Pulmonary artery endothelial cell (primary cell): ENCODE measurements around the gene RASSF3. TPM values are rescaled to one million over a fixed set of nuclear protein-coding genes. Genes with fewer than 3 reads are reported as not detected.
"Not testable (repeated sequence)": the region's sequence is repeated elsewhere in the genome, so short reads cannot be mapped to it uniquely, and the experiment has no call there.

Experiments used
- DNase-seq: peaks from one replicate; pipeline ENCODE4 v3.0.0-alpha.2; 2011; ENCODE audit warnings: low read depth, low spot score
- total RNA-seq: library from RNA; depleted of rRNA; stranded (reverse); fragments of >200 nt; gene quantifications from 2 replicates; pipeline ENCODE4 v1.2.3, GENCODE V29; 2014

RASSF3 gene, protein sequence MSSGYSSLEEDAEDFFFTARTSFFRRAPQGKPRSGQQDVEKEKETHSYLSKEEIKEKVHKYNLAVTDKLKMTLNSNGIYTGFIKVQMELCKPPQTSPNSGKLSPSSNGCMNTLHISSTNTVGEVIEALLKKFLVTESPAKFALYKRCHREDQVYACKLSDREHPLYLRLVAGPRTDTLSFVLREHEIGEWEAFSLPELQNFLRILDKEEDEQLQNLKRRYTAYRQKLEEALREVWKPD
- total RNA-seq: 45.2 and 59.0 TPM in 2 replicates

DNA sequence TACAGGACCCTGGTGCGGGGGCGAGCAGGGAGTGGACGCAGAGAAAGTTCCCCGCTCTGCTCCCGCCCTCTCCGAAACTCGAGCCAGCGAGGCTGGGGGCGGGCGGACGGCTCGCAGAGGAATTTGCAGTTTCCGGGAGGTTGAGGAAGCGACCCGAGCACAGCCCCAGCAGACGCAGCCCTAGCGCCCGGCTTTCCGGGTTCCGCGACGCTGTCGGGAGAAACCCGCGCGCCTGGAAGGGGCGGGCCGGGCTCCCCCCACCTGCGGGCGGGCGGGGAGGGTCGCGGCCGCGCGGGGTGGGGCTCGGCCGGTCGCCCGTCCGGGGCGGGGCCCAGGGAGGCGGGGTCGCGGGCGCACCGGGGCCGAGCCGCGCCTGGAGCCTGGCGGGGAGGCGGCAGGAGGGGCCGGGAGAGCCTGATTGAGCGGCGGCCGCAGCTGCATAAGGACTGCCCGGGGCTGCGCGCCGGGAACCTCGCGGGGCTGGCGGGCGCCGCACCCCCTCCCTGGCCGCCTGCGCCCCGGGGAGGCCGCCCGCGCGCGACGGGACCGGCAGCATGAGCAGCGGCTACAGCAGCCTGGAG is at the start of gene RASSF3:
Gene RASSF3, plus strand, starts transcription at position 417 of the 581 bp plus-strand sequence. Its CDS starts 138 bp downstream, at position 555.
- DNase-seq: no peak

DNA sequence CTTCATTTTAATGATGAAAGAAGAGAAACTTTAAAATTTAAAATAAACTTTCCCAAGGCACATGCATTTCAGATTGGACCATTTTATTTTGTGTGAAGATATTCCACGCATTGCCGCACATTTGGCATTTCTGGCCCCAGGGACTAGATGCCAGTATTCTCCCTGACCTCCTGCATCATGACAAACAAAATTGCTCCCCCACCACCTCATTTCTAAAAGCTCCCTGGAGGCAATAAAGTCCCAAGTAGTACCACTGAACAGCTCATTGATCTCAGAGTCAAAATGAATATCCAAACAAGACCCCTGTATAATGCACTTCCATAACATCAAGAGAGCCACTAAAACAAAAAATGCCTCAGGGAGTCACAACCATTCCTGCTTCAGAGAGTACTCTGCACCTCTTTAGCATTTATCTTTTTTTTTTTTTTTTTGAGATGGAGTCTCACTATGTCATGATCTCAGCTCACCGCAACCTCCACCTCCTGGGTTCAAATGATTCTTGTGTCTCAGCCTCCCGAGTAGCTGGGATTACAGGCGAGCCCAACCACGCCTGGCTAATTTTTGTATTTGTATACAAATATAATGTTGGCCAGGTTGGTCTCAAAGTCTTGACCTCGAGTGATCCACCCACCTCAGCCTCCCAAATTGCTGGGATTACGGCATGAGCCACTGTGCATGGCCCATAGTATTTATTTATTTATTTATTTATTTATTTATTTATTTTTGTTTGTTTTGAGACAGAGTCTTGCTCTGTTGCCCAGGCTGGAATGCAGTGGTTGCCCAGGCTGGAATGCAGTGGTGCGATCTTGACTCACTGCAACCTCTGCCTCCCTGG is 48.8 kb upstream of the RASSF3 start:
- no peak for DNase-seq

DNA sequence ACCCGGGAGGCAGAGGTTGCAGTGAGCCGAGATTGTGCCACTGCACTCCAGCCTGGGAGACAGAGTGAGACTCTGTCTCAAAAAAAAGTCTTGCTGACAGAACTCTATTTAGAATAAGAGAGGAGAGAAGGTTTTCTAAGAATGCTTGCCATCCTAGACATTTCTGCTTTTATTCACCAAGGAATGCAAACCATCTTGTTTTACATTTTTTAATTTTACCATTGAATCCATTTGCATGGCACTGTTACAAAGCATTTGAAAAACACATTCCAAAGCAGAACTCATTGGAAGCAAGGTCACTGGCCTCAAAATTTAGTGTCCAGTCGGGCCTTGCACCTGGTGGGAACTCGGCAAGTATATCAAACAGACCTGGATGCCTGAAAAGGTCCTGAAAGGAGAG is 44.2 kb upstream of the RASSF3 start:
- DNase-seq: no peak

DNA sequence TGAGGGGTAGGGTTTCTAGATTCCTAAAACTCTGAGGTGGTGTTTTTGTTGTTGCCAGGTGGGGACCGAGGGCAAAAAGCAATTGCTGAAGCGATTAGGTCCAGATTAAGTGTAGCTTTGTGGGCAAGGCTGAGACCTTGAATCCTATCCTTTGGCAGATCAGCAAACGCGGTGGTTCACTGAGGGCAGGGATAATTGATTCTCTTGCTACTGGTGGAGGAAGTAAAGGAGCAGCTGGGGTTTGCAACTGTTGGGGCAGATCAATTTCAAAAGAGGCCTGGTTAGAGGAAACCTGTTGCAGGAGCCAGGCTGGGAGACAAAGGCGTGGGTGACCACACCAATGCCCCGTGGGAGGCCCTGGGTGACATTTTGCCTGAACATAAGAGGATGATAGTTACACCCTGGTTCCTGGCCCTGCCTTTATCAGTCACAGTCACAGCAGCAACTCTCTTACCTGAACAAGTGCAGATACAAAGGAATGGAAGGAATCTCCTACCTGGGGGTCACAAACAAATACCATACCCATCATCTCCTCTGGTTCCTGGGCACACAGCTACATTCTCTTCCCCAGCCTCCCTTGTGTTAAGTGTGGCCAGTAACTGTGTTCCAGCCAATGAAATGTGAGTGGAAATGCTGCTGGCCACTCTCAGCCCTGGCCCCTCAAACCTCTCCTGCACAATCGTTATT is 43.3 kb upstream of the RASSF3 start:
- DNase-seq: no peak

DNA sequence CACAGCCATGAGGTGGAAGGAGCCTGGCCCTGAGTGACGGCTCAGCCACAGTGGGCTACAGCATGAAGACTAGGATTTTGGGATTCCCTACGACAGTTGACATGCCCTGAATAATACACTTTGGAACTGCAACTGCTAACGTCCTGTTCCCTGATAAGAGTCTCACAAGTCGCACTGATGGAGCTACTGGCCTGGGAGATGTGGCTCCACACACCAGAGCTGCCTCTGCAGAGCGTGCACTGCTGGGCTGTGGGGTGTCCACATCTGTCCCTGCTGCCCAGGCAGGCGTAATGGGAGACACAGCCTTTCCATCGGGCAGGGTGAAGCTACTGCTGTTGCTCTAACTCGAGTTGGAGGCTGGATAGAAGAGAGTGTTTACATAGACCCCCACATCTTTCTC is 42.7 kb upstream of the RASSF3 start:
- no peak for DNase-seq

DNA sequence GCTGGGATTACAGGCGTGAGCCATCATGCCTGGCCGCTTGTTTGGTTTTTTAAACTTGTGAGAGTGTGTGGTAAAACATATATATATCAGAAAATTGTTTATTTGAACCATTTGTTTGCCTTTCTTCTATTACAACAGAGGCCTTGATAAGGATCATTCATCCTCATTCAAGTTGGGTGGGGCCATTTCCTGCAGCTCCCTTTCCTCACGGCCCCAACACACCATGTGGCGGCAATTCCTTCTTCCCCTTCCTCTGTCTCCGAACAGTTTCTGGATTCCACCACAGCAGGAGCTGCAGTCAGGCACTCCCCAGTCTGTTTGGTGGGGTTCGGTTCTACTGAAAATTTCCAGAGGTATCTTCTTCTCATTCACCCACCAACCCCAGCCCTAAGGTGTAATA is 42.0 kb upstream of the RASSF3 start:
- DNase-seq: no peak

DNA sequence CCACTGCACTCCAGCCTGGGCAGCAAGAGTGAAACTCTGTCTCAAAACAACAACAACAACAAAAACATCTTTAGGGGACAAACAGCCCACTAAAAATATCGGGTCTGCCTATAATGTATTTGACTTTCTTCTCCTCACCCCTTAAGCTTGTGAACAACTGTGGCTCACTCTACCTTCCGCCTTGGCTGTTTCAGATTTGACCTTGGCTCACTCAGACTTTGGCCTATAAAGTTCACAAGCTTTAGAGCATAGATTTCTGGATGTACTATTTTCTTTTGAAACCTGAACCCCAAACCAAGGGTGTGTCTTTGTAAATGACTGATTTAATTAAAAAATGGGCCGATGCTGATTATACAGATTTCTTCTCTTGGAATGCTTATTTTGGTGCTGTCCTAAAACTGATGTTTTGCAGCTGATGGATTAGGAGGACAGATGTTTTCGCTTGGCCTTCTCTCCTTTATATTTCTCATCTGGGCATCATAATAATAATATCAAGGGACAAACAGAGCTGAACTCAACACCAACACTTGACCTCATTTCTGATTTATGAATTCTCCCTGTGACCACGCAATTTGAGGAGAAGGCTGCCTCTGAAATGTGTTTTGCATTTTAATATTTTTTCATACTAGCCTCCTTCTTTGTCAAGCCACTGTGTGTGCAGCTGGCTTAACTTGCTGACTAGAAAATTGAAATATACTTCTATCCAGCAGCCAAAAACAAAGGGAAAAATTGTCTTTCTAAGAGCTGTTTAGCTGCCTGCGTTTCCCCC is 40.2 kb upstream of the RASSF3 start:
- no peak for DNase-seq

DNA sequence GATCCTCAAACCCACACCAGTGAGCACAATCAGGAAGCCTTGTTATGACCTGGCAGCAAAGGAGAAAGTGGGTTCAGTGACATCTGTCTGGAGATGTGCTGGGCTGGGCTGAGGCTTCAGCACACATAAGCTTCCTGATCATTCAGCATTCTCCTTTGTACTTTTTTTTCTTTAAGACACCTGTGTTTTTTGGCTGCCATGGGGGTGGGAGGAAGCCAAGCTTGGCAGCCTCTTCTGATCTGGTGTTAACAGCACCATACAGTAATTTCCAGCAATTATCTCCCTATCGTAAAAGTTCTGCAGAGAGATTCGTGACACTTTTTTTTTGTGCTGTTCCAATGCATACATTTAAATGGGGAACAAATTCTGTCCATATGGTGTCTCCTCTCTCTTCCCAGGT is 38.9 kb upstream of the RASSF3 start:
- DNase-seq: no peak

DNA sequence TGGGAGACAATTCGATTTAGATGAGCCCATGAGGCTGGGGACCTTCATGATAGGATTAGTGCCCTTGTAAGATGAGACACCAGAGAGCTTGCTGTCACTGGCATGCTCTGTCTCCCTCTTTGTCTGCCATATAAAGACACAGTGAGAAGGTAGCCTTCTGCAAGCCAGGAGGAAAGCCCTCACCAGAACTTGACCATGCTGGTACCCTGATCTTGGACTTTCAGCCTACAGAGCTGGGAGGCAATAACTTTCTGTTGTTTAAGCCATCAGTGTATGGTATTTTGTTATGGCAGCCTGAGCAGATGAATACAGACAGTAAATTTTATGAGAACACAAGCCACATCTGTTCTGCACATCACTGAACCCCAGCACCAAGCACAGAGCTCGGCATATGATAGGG is 38.1 kb upstream of the RASSF3 start:
- no peak for DNase-seq

DNA sequence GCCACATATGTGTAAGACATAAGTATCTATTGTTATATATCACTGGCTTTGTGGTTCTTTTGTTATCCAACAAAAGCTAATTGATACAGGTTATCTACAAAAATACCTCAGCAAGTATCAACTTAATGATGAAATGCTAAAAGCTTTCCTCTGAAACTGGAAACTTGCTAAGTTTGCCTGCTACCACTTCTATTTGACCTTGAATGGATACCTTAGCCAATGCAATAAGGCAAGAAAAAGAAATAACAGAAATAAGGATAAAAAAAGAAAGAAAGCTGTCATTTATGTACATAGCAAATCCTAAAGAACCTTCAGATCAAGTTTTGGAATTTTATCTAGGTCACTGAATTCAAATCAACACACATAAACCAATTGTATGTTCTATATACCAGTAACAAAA is 35.5 kb upstream of the RASSF3 start:
- no peak for DNase-seq

DNA sequence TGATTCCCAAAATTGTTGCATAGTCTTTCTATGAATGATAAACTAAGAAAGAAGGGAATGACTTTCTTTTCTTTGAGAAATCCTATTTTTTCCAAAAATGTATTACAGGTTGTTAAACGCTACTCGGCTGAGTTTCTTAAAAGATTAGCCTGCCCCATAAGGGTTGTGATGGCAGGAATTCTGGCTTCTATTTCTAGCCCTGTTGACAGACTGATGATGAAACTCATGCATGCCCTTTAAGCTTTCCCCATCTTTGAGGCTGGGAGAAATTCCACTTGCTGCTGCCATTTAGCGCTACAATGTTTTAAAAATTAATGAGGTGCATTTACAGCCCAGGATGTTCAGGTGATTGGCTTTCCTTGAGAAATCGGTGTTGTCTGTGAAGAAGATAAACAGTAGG is 33.2 kb upstream of the RASSF3 start:
- DNase-seq: no peak

DNA sequence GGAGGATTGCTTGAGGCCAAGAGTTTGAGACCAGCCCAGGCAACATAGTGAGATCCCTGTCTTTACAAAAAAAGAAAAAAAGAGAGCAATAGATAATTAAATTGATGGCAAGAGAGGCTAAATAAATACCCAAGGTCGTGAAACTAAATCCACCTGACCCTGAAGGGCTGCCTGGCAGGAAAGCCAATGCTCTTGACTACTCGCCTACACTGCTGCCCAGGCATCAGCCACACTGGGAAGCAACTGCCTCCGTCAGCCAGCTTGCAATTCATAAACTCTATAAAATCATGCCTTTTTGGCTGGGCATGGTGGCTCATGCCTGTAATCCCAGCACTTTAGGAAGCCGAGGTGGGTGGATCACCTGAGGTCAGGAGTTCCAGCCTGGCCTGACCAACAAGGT is 31.7 kb upstream of the RASSF3 start:
- no peak for DNase-seq

DNA sequence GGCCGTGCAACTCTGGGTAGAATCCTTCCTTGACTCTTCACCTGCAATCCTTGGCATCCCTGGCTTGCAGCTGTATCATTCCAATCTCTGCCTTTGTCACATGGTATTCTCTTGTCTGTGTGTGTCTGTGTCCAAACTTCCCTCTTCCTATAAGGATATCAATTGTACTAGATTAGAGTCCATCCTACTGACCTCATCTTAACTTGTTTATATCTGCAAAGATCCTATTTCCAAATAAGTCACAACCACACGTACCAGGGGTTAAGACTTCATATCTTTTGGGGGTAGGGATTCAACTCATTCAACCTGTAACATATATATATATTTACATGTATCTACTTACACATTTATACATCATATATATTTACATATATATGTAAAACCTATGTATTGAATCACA is 29.6 kb upstream of the RASSF3 start:
- DNase-seq: no peak

DNA sequence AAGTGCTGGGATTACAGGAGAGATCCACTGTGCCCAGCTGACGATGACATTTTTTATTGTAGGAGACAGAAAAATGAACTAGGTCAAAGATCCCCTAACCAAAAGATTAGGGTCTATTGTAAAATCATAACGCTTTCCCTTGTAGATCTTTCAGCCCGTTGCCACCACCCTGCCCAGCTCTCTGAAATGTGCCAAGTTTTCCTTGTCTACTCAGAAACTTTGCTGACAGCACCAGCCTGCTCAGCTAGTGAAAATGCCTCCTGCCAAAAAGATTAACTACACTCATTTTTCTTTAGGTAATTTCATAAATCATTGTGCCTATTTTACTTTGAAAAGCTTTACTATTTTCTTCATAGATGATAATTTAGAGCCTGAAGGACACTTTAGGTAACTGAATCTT is 28.2 kb upstream of the RASSF3 start:
- DNase-seq: no peak

DNA sequence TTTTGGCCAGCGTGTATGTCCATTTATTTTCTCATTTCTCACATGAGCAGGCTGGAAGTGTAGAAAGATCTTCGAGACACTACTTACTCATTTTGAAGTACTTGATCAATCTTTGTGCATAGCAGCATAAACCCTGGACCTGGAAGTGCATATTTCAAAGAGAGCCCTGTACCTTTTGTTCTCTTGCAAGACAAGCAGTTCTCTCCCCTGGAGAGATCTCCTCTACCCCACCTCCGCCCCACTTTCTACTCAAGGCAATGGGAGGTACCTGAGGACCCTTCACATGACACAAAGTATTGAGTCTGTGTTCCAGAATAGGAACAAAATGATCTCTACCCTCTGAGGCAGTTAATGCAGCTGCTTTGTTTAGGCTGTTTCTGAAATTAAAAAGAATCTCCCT is 27.4 kb upstream of the RASSF3 start:
- DNase-seq: no peak

DNA sequence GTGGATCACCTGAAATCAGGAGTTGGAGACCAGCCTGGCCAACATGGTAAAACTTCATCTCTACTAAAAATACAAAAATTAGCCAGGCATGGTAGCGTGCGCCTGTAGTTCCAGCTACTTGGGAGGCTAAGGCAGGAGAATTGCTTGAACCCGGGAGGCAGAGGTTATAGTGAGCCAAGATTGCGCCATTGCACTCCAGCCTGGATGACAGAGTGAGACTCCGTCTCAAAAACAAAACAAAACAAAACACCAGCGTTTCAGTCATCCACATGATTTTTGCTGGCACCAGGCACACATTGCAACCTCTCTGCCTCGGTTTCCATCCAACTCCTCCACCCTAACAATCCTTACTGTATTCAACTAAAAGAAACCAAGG is 26.9 kb upstream of the RASSF3 start:
- not testable (repeated sequence) for DNase-seq

DNA sequence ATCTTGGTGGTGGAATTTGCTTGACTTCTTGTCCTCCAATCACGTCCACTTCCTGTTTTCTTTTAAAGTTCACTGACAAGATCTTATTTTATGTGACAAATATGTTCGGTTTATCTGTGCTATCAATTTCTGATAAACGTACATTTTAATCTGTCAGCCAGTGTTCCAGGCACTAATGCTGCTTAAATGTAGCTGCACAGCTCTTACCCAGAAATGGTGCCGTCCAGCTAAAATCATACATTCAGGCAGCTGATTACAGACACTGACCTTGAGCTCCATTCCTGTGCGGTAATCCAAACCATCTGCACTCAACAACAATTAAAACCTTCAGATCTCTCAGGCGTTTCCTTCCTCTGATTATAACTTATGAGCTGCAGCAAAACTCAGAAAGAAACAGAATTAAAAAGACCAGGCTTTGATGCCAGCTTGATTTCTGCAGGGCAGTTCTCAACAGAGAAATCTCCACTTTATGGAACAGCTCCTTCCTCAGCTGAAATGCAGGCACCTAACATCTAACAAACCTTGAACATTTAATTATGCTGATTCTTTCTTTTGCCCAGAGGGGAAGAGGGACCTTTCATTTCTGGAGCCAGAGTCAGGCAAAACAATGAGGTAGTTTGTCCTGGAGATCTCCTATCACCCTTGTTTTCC is 26.4 kb upstream of the RASSF3 start:
- peak; percentile 44 for DNase-seq

DNA sequence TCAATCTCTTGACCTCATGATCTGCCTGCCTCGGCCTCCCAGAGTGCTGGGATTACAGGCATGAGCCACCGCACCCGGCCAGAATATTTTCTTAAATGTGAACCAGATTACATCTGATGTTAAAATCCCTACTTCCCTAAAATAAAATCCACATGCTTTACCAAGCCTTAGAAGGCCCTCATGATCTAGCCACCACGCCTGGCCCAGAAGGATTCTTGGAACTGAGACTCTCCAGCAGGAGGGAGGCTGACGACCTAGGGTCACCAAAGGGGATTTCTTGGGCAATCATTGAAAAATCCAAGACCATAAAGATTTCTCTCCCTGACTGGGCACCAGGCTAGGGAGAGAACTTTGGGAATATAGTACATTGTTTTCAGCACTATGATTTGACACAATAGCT is 25.2 kb upstream of the RASSF3 start:
- DNase-seq: no peak

DNA sequence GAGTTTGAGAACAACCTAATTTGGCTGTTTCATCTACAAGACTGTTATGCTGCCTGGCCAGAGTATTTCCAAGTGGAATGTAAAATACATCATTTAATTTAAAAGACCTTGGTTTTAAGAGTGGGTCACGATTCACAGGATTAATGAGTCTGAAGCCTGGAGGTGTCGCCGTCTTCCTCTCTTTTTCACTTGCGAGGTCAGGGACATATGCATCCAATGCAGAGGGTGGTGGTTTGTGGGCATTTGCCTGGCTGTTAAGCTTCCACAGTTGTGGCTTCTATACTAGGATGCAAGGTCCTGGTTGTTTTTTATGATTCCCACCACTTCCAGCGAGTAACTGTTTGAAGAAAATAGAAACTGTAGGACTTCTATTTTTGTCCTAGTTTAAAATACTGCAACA is 22.8 kb upstream of the RASSF3 start:
- no peak for DNase-seq

DNA sequence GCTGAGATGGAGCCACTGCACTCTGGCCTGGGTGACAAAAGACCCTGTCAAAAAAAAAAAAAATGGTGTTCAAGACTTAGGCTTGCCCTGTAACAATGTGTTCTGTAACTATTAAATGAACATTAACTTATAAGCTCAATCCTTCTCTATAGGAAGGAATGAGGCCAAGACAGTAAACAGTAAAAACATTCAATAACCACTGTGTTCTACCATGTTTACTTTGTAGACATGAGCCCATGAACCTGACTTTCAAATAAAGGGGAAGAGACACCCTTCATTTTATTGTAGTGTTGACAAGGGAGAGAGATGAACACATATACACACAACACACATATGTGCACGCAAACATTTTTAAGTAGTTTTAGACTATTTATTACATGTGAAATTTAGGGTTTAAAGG is 20.1 kb upstream of the RASSF3 start:
- no peak for DNase-seq
